ENCODE data around the gene LSM14B.

Gene LSM14B

GRCh38 chr20:62129731-62130531 is 7.7 kb downstream of the LSM14B start:
- ChIA-PET CTCF (interaction anchor here (0.7 to 2.1 kb wide), 3 partner anchors 12 to 119 kb away, joined by 3 to 7 read pairs (median 6); no protein-coding TSS in a partner anchor), POLR2A (no interaction called here)
- no peak for DNase-seq (ENCODE audit: extremely low spot score)
- no peak for TF ChIP-seq CTCF (IDR thresholded peaks at IDR 0.05; ENCODE audit: control extremely low read depth, extremely low read depth, low read depth, missing control alignments)

GRCh38 chr20:62131560-62132320 is 9.5 kb downstream of the LSM14B start:
- ChIA-PET CTCF (interaction anchor here (0.6 to 2.4 kb wide), 3 partner anchors 7 to 121 kb away, joined by 3 to 10 read pairs (median 3); no protein-coding TSS in a partner anchor), POLR2A (no interaction called here)
- no peak for TF ChIP-seq CTCF (IDR thresholded peaks at IDR 0.05; ENCODE audit: control extremely low read depth, extremely low read depth, low read depth, missing control alignments)
- no peak for DNase-seq (ENCODE audit: extremely low spot score)

GRCh38 chr20:62132421-62132820 is 10.1 kb downstream of the LSM14B start:
- DNase-seq (ENCODE audit: extremely low spot score), result no peak
- CTCF ChIA-PET, result interaction anchor here (1.2 to 2.4 kb wide), 3 partner anchors 8 to 122 kb away, joined by 3 to 10 read pairs (median 6); no protein-coding TSS in a partner anchor
- POLR2A ChIA-PET, result interaction anchor here (1.1 kb wide), 1 partner anchor 67 kb away, joined by 3 read pairs; the partner anchor contains the start of gene TAF4
- TF ChIP-seq CTCF (IDR thresholded peaks at IDR 0.05; ENCODE audit: control extremely low read depth, extremely low read depth, low read depth, missing control alignments), result no peak

- CTCF ChIA-PET, result interaction anchor here (1.2 to 6.7 kb wide), 4 partner anchors 8 to 127 kb away, joined by 3 to 57 read pairs (median 8); no protein-coding TSS in a partner anchor
- POLR2A ChIA-PET, result interaction anchor here (1.1 kb wide), 1 partner anchor 68 kb away, joined by 3 read pairs; the partner anchor contains the start of gene TAF4
- no peak for DNase-seq (ENCODE audit: extremely low spot score)
- TF ChIP-seq CTCF (IDR thresholded peaks at IDR 0.05; ENCODE audit: control extremely low read depth, extremely low read depth, low read depth, missing control alignments), result no peak
Observed at GRCh38 chr20:62133051-62133845, 11.0 kb downstream of the LSM14B start.

- TF ChIP-seq CTCF (IDR thresholded peaks at IDR 0.05; ENCODE audit: control extremely low read depth, extremely low read depth, low read depth, missing control alignments), result no peak
- DNase-seq (ENCODE audit: extremely low spot score), result no peak
- POLR2A ChIA-PET, result no interaction called here
- CTCF ChIA-PET, result interaction anchor here (1.2 to 6.7 kb wide), 4 partner anchors 8 to 128 kb away, joined by 3 to 57 read pairs (median 8); no protein-coding TSS in a partner anchor
Observed at GRCh38 chr20:62133864-62134263, 11.6 kb downstream of the LSM14B start.

All from GM10248 (cell line).